ENCODE measurements around the gene PLCB1. TPM values are rescaled to one million over a fixed set of nuclear protein-coding genes. Genes with fewer than 3 reads are reported as not detected.

Gene PLCB1
- 6.3 TPM for polyA plus RNA-seq (2012; ENCODE audit: insufficient read length, low read depth)

DNA sequence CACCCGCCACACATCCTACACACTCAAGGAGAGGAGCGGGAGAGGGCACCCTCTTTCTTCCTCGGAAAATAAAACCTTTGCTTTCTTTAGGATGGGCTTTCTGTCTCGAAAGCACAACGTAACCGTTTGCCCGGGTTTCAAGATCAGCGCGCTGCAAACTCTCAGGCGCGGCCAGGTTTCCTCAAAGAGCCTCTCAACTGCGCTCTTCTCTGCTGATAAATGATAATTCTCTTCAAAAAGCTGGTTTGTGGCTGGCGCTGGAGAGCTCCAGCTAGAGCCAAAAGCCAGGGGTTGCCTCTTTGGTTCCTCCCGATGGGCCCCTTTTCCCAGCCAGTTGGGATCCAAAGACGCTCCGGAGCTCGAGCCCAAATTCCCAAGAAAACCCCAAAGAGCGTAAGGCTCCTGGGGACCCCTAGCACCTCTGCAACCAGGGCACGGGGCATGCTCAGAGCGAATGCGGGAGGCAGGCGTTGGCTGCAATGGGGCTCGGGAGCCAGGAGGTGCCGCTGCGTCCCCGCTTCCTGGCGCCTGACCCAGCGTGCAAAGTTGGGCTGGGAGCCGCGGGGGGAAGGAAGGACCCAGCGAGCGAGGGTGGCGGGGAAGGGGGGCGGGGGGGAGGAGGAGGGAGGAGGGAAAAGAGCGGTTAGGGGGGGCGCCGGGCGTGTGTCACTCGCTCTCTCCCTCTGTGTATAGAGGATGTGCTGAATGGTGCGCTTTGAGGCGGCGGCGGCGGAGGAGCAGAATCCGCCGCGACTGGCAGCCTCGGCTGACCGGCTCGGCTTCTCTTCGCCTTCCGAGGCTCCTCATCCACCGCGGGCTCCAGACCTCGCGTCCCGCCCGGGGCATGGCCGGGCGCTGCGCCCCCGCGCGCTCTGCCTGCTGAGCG lies at the start of gene PLCB1:
TSS of gene PLCB1 (plus strand) at position 669 of the 886 bp plus-strand sequence. CDS start 386 bp downstream, outside the sequence.
- no peak for TF ChIP-seq TAF1 (IDR thresholded peaks at IDR 0.05; ENCODE audit: borderline replicate concordance, insufficient read depth, low read length)
- no peak for TF ChIP-seq SIN3A (IDR thresholded peaks at IDR 0.05; ENCODE audit: borderline replicate concordance, insufficient read depth, low read length)
- peak; percentile 63 for TF ChIP-seq FOXP2 (optimal IDR thresholded peaks at IDR 0.05; ENCODE audit: borderline replicate concordance, extremely low read depth, extremely low read length, insufficient read depth)
- TF ChIP-seq, protein P1, sequence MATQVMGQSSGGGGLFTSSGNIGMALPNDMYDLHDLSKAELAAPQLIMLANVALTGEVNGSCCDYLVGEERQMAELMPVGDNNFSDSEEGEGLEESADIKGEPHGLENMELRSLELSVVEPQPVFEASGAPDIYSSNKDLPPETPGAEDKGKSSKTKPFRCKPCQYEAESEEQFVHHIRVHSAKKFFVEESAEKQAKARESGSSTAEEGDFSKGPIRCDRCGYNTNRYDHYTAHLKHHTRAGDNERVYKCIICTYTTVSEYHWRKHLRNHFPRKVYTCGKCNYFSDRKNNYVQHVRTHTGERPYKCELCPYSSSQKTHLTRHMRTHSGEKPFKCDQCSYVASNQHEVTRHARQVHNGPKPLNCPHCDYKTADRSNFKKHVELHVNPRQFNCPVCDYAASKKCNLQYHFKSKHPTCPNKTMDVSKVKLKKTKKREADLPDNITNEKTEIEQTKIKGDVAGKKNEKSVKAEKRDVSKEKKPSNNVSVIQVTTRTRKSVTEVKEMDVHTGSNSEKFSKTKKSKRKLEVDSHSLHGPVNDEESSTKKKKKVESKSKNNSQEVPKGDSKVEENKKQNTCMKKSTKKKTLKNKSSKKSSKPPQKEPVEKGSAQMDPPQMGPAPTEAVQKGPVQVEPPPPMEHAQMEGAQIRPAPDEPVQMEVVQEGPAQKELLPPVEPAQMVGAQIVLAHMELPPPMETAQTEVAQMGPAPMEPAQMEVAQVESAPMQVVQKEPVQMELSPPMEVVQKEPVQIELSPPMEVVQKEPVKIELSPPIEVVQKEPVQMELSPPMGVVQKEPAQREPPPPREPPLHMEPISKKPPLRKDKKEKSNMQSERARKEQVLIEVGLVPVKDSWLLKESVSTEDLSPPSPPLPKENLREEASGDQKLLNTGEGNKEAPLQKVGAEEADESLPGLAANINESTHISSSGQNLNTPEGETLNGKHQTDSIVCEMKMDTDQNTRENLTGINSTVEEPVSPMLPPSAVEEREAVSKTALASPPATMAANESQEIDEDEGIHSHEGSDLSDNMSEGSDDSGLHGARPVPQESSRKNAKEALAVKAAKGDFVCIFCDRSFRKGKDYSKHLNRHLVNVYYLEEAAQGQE (IDR thresholded peaks at IDR 0.05; ENCODE audit: insufficient read depth in 1 of 2, low read depth in 2 of 2, low read length in 2 of 2), result peak in 1 of 2 experiments; percentile 48; a peak in 1 of 4 replicates
- TF ChIP-seq POLR2AphosphoS5 (IDR thresholded peaks at IDR 0.05; ENCODE audit: low read depth, low read length), result no peak

DNA sequence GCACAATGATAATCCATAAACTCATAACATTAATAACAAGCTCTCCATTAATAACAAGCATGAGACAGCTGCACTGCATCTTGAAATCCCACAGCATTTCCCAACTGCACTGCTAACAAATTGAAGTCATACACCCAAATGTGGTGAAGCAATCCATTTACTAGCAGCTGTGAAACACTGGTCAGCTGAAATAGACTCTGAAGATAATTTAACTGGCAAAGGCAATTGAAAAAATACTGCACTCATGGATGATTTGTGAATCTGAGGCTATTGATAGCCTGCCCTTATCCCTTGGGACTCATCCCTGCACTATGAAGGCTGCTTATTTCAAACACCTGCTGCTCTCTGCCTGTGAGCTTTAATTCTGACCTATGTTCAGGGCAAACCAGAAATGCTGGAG lies 49.1 kb upstream of the PLCB1 start:
- TF ChIP-seq POLR2AphosphoS5 (IDR thresholded peaks at IDR 0.05; ENCODE audit: low read depth, low read length) (no peak), TAF1 (IDR thresholded peaks at IDR 0.05; ENCODE audit: borderline replicate concordance, insufficient read depth, low read length) (no peak), FOXP2 (optimal IDR thresholded peaks at IDR 0.05; ENCODE audit: borderline replicate concordance, extremely low read depth, extremely low read length, insufficient read depth) (no peak), SIN3A (IDR thresholded peaks at IDR 0.05; ENCODE audit: borderline replicate concordance, insufficient read depth, low read length) (no peak)
- TF ChIP-seq, protein P1 (IDR thresholded peaks at IDR 0.05; ENCODE audit: insufficient read depth in 1 of 2, low read depth in 2 of 2, low read length in 2 of 2), result no peak

DNA sequence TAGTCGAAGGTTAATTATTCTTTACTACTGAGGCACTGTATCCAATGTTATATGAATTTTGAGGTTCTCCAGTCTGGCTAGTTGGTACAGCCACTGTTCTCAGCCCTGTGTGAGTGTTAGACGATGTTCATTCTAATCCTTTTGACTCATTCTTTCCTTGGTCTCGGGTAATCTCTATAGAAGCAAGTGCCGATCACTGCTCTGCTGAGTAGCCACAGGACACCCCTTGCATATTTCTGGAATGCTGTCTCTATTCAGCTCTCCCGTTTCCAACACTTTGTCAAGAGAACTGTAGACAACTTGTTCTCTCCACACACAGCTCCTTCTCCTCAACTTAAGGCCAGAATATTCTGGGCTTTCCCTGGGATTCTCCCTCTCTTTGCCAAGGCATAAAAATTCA lies 42.4 kb upstream of the PLCB1 start:
- TF ChIP-seq, protein P1 (IDR thresholded peaks at IDR 0.05; ENCODE audit: insufficient read depth in 1 of 2, low read depth in 2 of 2, low read length in 2 of 2), result no peak
- TF ChIP-seq FOXP2 (optimal IDR thresholded peaks at IDR 0.05; ENCODE audit: borderline replicate concordance, extremely low read depth, extremely low read length, insufficient read depth) (no peak), TAF1 (IDR thresholded peaks at IDR 0.05; ENCODE audit: borderline replicate concordance, insufficient read depth, low read length) (no peak), SIN3A (IDR thresholded peaks at IDR 0.05; ENCODE audit: borderline replicate concordance, insufficient read depth, low read length) (no peak), POLR2AphosphoS5 (IDR thresholded peaks at IDR 0.05; ENCODE audit: low read depth, low read length) (no peak)

DNA sequence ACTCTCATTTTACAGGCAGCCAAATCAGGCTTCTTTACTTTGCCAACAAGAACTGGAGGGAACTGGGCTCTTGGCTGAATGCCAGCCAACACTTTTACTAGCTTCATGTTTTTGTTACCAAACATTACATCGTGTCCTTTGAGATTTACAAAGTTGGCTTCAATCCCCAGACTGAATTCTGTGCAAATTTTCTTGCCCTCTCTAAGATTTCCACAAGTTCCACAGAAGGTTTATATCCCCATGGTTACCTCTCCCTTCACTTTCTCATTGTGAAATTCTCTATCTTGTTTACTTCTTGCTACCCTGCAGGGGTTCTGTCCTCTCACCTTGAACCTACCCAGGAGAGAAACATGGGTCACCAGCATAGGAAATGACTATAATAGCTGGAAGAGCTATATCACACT lies 37.6 kb upstream of the PLCB1 start:
- no peak for TF ChIP-seq FOXP2 (optimal IDR thresholded peaks at IDR 0.05; ENCODE audit: borderline replicate concordance, extremely low read depth, extremely low read length, insufficient read depth)
- TF ChIP-seq SIN3A (IDR thresholded peaks at IDR 0.05; ENCODE audit: borderline replicate concordance, insufficient read depth, low read length), result no peak
- no peak for TF ChIP-seq POLR2AphosphoS5 (IDR thresholded peaks at IDR 0.05; ENCODE audit: low read depth, low read length)
- no peak for TF ChIP-seq TAF1 (IDR thresholded peaks at IDR 0.05; ENCODE audit: borderline replicate concordance, insufficient read depth, low read length)
- TF ChIP-seq, protein P1 (IDR thresholded peaks at IDR 0.05; ENCODE audit: insufficient read depth in 1 of 2, low read depth in 2 of 2, low read length in 2 of 2), result no peak
